GM12878 (cell line): ENCODE results near the gene PTPRD.

Experiments
- BCL3 ChIP-seq: IDR thresholded peaks from 2 replicates; pipeline ENCODE4 v1.6.1; 2011; ENCODE audit warnings: borderline replicate concordance, low read depth, mild to moderate bottlenecking, moderate library complexity, low read length; ENCODE audit not compliant: insufficient read depth, poor library complexity, severe bottlenecking
- CREB1 ChIP-seq: IDR thresholded peaks from 2 replicates; pipeline ENCODE4 v1.6.1; 2012; ENCODE audit warnings: low read depth, mild to moderate bottlenecking, inconsistent platforms
- EZH2 ChIP-seq: IDR thresholded peaks from 2 replicates; pipeline ENCODE4 v1.6.1; 2012; ENCODE audit warnings: low read depth, mild to moderate bottlenecking, control low read depth, inconsistent platforms, low read length, borderline replicate concordance; ENCODE audit not compliant: control insufficient read depth
- PBX3 ChIP-seq: IDR thresholded peaks from 2 replicates; pipeline ENCODE4 v1.6.1; 2011; ENCODE audit warnings: mild to moderate bottlenecking, low read depth, low read length, moderate library complexity; ENCODE audit not compliant: insufficient replicate concordance
- POLR2A ChIP-seq: IDR thresholded peaks from 2 replicates; pipeline ENCODE4 v1.6.1; 2011; ENCODE audit warnings: low read depth, mild to moderate bottlenecking, low read length
- POLR2AphosphoS2 ChIP-seq: IDR thresholded peaks from 2 replicates; pipeline ENCODE4 v1.6.1; 2011; ENCODE audit warnings: low read depth, mild to moderate bottlenecking, low read length, improper control_type of control experiment, moderate library complexity
- SUPT20H ChIP-seq: IDR thresholded peaks from 2 replicates; pipeline ENCODE4 v1.6.1; 2011; ENCODE audit warnings: low read depth, mild to moderate bottlenecking, low read length, moderate library complexity, borderline replicate concordance; ENCODE audit not compliant: control insufficient read depth
- TARDBP ChIP-seq: IDR thresholded peaks from 2 replicates; pipeline ENCODE4 v1.6.1; 2016; ENCODE audit warnings: borderline replicate concordance
- YY1 ChIP-seq: IDR thresholded peaks from 2 replicates; pipeline ENCODE4 v1.6.1; 2011; ENCODE audit warnings: low read depth, mild to moderate bottlenecking, low read length
- ZNF274 ChIP-seq: IDR thresholded peaks from one replicate; pipeline ENCODE4 v1.8.0; 2011; ENCODE audit not compliant: insufficient read length, insufficient read depth
- ZZZ3 ChIP-seq: IDR thresholded peaks from 2 replicates; pipeline ENCODE4 v1.6.1; 2011; ENCODE audit warnings: low read depth; ENCODE audit not compliant: control insufficient read depth, insufficient read length
- TF ChIP-seq, protein P1 (sequence below), 3 experiments: IDR thresholded peaks in 2 of 3; conservative IDR thresholded peaks in 1 of 3; 2 replicates each; pipeline ENCODE4 v1.5.1; 2011; ENCODE audit warnings: low read depth in 3 of 3, low read length in 3 of 3, mild to moderate bottlenecking in 3 of 3, control low read depth in 2 of 3, moderate library complexity in 2 of 3, inconsistent platforms in 1 of 3, mixed read lengths in 1 of 3; ENCODE audit not compliant: control insufficient read depth in 2 of 3, insufficient read depth in 1 of 3; ENCODE audit errors: extremely low read depth in 1 of 3
- TF ChIP-seq, protein P2 (sequence below): IDR thresholded peaks from 2 replicates; pipeline ENCODE4 v1.6.1; 2012; ENCODE audit warnings: mild to moderate bottlenecking, low read depth, low read length
- TF ChIP-seq, protein P3 (sequence below): IDR thresholded peaks from 2 replicates; pipeline ENCODE4 v1.6.1; 2011; ENCODE audit warnings: low read depth, mild to moderate bottlenecking, low read length, moderate library complexity, borderline replicate concordance; ENCODE audit errors: extremely low read depth

DNA sequence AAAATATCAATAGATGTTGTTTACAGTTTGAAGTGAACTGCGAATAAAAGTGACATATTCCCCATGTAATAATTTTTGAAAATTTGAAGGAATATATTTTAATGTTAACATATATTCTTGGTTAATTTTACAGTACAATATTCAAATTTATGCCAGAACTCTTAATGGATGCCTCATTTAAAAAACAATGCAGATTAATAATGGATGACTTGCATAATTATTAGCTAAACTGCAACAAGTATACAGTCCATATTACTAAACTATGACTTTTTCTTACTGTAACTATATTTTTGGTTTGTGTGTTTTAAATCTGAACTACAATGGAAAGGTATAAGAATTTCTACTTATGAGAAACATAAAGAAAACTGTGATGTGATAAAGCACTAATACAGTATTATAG, 1390.1 kb downstream of the PTPRD start:
- TF ChIP-seq TARDBP = no peak
- TF ChIP-seq, protein P1, sequence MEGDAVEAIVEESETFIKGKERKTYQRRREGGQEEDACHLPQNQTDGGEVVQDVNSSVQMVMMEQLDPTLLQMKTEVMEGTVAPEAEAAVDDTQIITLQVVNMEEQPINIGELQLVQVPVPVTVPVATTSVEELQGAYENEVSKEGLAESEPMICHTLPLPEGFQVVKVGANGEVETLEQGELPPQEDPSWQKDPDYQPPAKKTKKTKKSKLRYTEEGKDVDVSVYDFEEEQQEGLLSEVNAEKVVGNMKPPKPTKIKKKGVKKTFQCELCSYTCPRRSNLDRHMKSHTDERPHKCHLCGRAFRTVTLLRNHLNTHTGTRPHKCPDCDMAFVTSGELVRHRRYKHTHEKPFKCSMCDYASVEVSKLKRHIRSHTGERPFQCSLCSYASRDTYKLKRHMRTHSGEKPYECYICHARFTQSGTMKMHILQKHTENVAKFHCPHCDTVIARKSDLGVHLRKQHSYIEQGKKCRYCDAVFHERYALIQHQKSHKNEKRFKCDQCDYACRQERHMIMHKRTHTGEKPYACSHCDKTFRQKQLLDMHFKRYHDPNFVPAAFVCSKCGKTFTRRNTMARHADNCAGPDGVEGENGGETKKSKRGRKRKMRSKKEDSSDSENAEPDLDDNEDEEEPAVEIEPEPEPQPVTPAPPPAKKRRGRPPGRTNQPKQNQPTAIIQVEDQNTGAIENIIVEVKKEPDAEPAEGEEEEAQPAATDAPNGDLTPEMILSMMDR (IDR thresholded peaks at IDR 0.05 in 2 of 3, conservative IDR thresholded peaks at IDR 0.05 in 1 of 3; ENCODE audit: control insufficient read depth in 2 of 3, extremely low read depth in 1 of 3, insufficient read depth in 1 of 3, low read depth in 3 of 3, low read length in 3 of 3) = no peak
- no peak for TF ChIP-seq YY1
- no peak for TF ChIP-seq CREB1
- TF ChIP-seq SUPT20H = no peak
- TF ChIP-seq ZZZ3 = no peak
- TF ChIP-seq, protein P2, sequence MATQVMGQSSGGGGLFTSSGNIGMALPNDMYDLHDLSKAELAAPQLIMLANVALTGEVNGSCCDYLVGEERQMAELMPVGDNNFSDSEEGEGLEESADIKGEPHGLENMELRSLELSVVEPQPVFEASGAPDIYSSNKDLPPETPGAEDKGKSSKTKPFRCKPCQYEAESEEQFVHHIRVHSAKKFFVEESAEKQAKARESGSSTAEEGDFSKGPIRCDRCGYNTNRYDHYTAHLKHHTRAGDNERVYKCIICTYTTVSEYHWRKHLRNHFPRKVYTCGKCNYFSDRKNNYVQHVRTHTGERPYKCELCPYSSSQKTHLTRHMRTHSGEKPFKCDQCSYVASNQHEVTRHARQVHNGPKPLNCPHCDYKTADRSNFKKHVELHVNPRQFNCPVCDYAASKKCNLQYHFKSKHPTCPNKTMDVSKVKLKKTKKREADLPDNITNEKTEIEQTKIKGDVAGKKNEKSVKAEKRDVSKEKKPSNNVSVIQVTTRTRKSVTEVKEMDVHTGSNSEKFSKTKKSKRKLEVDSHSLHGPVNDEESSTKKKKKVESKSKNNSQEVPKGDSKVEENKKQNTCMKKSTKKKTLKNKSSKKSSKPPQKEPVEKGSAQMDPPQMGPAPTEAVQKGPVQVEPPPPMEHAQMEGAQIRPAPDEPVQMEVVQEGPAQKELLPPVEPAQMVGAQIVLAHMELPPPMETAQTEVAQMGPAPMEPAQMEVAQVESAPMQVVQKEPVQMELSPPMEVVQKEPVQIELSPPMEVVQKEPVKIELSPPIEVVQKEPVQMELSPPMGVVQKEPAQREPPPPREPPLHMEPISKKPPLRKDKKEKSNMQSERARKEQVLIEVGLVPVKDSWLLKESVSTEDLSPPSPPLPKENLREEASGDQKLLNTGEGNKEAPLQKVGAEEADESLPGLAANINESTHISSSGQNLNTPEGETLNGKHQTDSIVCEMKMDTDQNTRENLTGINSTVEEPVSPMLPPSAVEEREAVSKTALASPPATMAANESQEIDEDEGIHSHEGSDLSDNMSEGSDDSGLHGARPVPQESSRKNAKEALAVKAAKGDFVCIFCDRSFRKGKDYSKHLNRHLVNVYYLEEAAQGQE = no peak
- TF ChIP-seq BCL3 = no peak
- no peak for TF ChIP-seq EZH2
- no peak for TF ChIP-seq ZNF274
- TF ChIP-seq, protein P3, sequence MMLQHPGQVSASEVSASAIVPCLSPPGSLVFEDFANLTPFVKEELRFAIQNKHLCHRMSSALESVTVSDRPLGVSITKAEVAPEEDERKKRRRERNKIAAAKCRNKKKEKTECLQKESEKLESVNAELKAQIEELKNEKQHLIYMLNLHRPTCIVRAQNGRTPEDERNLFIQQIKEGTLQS = no peak
- TF ChIP-seq POLR2A = no peak
- no peak for TF ChIP-seq POLR2AphosphoS2
- TF ChIP-seq PBX3 = no peak
